GM21528 (cell line): Measurements from ENCODE around the gene NXN.
"Not testable (repeated sequence)": the region's sequence is repeated elsewhere in the genome, so short reads cannot be mapped to it uniquely, and the experiment has no call there.

Experiments
- ATAC-seq: cut with Tn5 transposase; IDR thresholded peaks from one replicate; pipeline ENCODE4 v1.9.1; 2021; ENCODE audit warnings: mild to moderate bottlenecking, moderate library complexity; ENCODE audit not compliant: unreplicated experiment, low FRiP score

Gene NXN

GRCh38 chr17:924711-925475 is 54.7 kb downstream of the NXN start:
- ATAC-seq: no peak

GRCh38 chr17:924306-924705 is 55.3 kb downstream of the NXN start:
- ATAC-seq: not testable (repeated sequence)

GRCh38 chr17:923633-924032 is 55.9 kb downstream of the NXN start:
- ATAC-seq: no peak

- no peak for ATAC-seq
Measured at GRCh38 chr17:921161-921560, 58.4 kb downstream of the NXN start.

- no peak for ATAC-seq
Measured at GRCh38 chr17:920190-920589, 59.4 kb downstream of the NXN start.

- ATAC-seq: no peak
Measured at GRCh38 chr17:917941-918740, 61.4 kb downstream of the NXN start.

- ATAC-seq: no peak
Measured at GRCh38 chr17:917391-917811, 62.2 kb downstream of the NXN start.

GRCh38 chr17:916315-916714 is 63.3 kb downstream of the NXN start:
- no peak for ATAC-seq

GRCh38 chr17:915538-916201 is 63.9 kb downstream of the NXN start:
- no peak for ATAC-seq

GRCh38 chr17:914561-914960 is 65.0 kb downstream of the NXN start:
- ATAC-seq: no peak

GRCh38 chr17:913207-913606 is 66.4 kb downstream of the NXN start:
- ATAC-seq: no peak

- no peak for ATAC-seq
Measured at GRCh38 chr17:909642-910323, 69.8 kb downstream of the NXN start.

GRCh38 chr17:907725-908124 is 71.9 kb downstream of the NXN start:
- no peak for ATAC-seq

GRCh38 chr17:905708-906107 is 73.9 kb downstream of the NXN start:
- ATAC-seq: not testable (repeated sequence)

GRCh38 chr17:903691-904481 is 75.7 kb downstream of the NXN start:
- ATAC-seq: no peak

GRCh38 chr17:902463-902862 is 77.1 kb downstream of the NXN start:
- ATAC-seq: no peak

- ATAC-seq: no peak
Measured at GRCh38 chr17:901964-902363, 77.6 kb downstream of the NXN start.

- no peak for ATAC-seq
Measured at GRCh38 chr17:901191-901950, 78.2 kb downstream of the NXN start.

- ATAC-seq: no peak
Measured at GRCh38 chr17:900336-900934, 79.1 kb downstream of the NXN start.
